PFSK-1 (cell line): ENCODE data around the gene PRDM11.

Experiments used
- FOXP2 ChIP-seq: optimal IDR thresholded peaks from 2 replicates; pipeline ENCODE3; 2011; ENCODE audit warnings: borderline replicate concordance, control low read depth, inconsistent platforms; ENCODE audit not compliant: insufficient read depth; ENCODE audit errors: extremely low read length, extremely low read depth
- POLR2AphosphoS5 ChIP-seq: IDR thresholded peaks from 2 replicates; pipeline ENCODE4 v1.6.1; 2012; ENCODE audit warnings: low read depth, mild to moderate bottlenecking, control low read depth, low read length, moderate library complexity
- SIN3A ChIP-seq: IDR thresholded peaks from 2 replicates; pipeline ENCODE4 v1.6.1; 2012; ENCODE audit warnings: mild to moderate bottlenecking, low read length, moderate library complexity, borderline replicate concordance; ENCODE audit not compliant: insufficient read depth
- TAF1 ChIP-seq: IDR thresholded peaks from 2 replicates; pipeline ENCODE4 v1.6.1; 2012; ENCODE audit warnings: low read length, control low read depth, borderline replicate concordance; ENCODE audit not compliant: insufficient read depth
- TF ChIP-seq, protein P1 (sequence below), 2 experiments: IDR thresholded peaks; 2 replicates each; pipeline versions ENCODE4 v1.6.1 to v1.8.0; 2011 to 2012; ENCODE audit warnings: low read depth in 2 of 2, low read length in 2 of 2, control low read depth in 1 of 2, inconsistent platforms in 1 of 2, mild to moderate bottlenecking in 1 of 2, moderate library complexity in 1 of 2; ENCODE audit not compliant: insufficient read depth in 1 of 2

PRDM11 gene

GRCh38 chr11:45252877-45253276 lies 106.4 kb downstream of the PRDM11 start:
- TF ChIP-seq TAF1 = no peak
- TF ChIP-seq, protein P1, sequence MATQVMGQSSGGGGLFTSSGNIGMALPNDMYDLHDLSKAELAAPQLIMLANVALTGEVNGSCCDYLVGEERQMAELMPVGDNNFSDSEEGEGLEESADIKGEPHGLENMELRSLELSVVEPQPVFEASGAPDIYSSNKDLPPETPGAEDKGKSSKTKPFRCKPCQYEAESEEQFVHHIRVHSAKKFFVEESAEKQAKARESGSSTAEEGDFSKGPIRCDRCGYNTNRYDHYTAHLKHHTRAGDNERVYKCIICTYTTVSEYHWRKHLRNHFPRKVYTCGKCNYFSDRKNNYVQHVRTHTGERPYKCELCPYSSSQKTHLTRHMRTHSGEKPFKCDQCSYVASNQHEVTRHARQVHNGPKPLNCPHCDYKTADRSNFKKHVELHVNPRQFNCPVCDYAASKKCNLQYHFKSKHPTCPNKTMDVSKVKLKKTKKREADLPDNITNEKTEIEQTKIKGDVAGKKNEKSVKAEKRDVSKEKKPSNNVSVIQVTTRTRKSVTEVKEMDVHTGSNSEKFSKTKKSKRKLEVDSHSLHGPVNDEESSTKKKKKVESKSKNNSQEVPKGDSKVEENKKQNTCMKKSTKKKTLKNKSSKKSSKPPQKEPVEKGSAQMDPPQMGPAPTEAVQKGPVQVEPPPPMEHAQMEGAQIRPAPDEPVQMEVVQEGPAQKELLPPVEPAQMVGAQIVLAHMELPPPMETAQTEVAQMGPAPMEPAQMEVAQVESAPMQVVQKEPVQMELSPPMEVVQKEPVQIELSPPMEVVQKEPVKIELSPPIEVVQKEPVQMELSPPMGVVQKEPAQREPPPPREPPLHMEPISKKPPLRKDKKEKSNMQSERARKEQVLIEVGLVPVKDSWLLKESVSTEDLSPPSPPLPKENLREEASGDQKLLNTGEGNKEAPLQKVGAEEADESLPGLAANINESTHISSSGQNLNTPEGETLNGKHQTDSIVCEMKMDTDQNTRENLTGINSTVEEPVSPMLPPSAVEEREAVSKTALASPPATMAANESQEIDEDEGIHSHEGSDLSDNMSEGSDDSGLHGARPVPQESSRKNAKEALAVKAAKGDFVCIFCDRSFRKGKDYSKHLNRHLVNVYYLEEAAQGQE (IDR thresholded peaks at IDR 0.05; ENCODE audit: insufficient read depth in 1 of 2, low read depth in 2 of 2, low read length in 2 of 2) = no peak
- no peak for TF ChIP-seq POLR2AphosphoS5
- TF ChIP-seq FOXP2 = no peak
- TF ChIP-seq SIN3A = no peak

- no peak for TF ChIP-seq POLR2AphosphoS5
- TF ChIP-seq FOXP2 = no peak
- TF ChIP-seq, protein P1 (IDR thresholded peaks at IDR 0.05; ENCODE audit: insufficient read depth in 1 of 2, low read depth in 2 of 2, low read length in 2 of 2) = no peak
- no peak for TF ChIP-seq TAF1
- no peak for TF ChIP-seq SIN3A
Measured at GRCh38 chr11:45253640-45254039, 107.2 kb downstream of the PRDM11 start.

DNA sequence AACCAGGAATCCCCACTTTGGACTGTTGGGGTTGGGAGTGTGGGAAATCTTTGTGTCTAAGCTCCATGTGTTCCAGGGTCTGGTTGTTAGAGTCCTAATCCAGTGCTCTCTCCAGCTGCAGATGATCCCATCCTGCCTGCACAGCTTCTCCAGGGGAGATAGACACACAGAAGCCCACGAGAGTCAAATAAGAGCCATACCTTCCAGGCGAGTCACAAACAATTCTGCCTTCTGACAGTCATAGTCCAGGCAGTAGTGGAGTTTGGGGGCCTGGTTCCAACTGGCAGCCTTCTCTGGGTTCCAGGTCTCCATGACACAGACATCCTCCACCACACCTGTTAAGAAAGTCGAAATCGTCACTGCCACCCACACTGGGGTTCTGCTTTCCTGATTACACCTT lies 107.6 kb downstream of the PRDM11 start:
- TF ChIP-seq, protein P1 (IDR thresholded peaks at IDR 0.05; ENCODE audit: insufficient read depth in 1 of 2, low read depth in 2 of 2, low read length in 2 of 2) = no peak
- TF ChIP-seq FOXP2 (no peak), POLR2AphosphoS5 (no peak), TAF1 (no peak)

DNA sequence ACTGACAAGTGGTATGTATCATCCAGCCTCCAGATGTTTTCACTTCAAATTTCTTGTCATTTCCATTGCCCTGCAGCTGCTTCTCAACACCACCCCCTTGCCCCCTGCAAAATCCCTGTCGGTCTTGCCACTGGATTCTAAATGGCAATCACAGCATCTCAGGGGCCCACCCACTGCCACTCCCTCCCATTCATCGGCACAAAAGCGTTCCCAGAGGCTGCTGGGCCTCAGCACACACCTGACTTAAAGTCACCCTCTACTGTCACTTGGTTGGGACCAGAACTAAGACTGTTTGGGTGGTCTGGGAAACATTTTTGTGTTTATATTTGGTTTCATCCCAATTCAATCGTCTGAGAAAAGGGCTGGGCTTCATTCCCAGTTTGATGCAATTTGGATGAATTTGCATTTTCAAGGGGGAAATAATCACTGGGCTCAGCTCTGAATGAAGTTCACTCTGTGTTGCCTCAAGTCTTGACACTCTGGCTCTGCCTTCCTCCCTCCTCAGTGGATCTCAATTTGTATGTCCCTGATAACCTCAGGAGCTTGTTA lies 112.6 kb downstream of the PRDM11 start:
- TF ChIP-seq, protein P1 (IDR thresholded peaks at IDR 0.05; ENCODE audit: insufficient read depth in 1 of 2, low read depth in 2 of 2, low read length in 2 of 2) = no peak
- TF ChIP-seq SIN3A (no peak), POLR2AphosphoS5 (no peak), FOXP2 (no peak), TAF1 (no peak)

DNA sequence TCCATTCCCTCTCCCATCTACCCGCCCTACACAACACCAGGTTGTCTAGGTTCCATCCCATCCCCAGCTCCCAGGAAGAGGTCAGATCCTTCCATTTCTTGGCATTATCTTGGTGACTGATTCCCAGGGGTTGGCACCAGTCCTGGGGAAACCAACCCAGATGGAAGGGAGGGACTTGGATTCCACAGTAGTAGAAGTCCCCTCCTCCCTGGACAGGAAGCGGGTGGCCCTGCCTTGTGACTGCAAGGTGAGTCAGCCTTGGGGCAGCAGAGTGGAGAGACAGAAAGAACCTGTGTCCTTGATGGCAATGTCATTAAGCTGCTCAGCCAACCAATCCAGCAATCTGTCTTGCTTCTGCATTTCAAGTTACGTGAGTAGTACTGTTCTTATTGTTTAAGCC lies 113.2 kb downstream of the PRDM11 start:
- no peak for TF ChIP-seq POLR2AphosphoS5
- no peak for TF ChIP-seq FOXP2
- TF ChIP-seq, protein P1 (IDR thresholded peaks at IDR 0.05; ENCODE audit: insufficient read depth in 1 of 2, low read depth in 2 of 2, low read length in 2 of 2) = no peak
- no peak for TF ChIP-seq SIN3A
- TF ChIP-seq TAF1 = no peak
